K562 (cell line): ENCODE data around the gene XPR1.

ENCODE experiments used
- EP300 ChIP-seq: IDR thresholded peaks from 2 replicates; pipeline ENCODE4 v1.6.1; 2012; ENCODE audit warnings: low read length, improper control_type of control experiment
- ETV1 ChIP-seq: fragments of 450-650 bp; conservative IDR thresholded peaks from 2 replicates; pipeline ENCODE4 v1.6.1; 2016; ENCODE audit warnings: missing genetic modification characterization, control low read depth, low read depth, missing compliant biosample characterization
- HMG20B ChIP-seq: fragments of 250-450 bp; sonication (Bioruptor Pico); IDR thresholded peaks from 2 replicates; pipeline ENCODE4 v1.5.0; 2021; ENCODE audit warnings: mild to moderate bottlenecking
- POLR2A ChIP-seq: fragments of 450-650 bp; conservative IDR thresholded peaks from 2 replicates; pipeline ENCODE4 v1.6.1; 2016
- SIN3A ChIP-seq, 2 experiments: fragments of 150-350 bp in 1 of 2; IDR thresholded peaks; 2 replicates each; pipeline ENCODE4 v1.6.1; 2011 to 2016; ENCODE audit warnings: borderline replicate concordance in 2 of 2, low read depth in 2 of 2, low read length in 2 of 2, mild to moderate bottlenecking in 2 of 2, moderate library complexity in 2 of 2; ENCODE audit not compliant: control insufficient read depth in 1 of 2
- SMC3 ChIP-seq: conservative IDR thresholded peaks from 2 replicates; pipeline ENCODE4 v1.6.1; 2011; ENCODE audit warnings: low read depth, low read length, improper control_type of control experiment; ENCODE audit not compliant: insufficient read depth

DNA sequence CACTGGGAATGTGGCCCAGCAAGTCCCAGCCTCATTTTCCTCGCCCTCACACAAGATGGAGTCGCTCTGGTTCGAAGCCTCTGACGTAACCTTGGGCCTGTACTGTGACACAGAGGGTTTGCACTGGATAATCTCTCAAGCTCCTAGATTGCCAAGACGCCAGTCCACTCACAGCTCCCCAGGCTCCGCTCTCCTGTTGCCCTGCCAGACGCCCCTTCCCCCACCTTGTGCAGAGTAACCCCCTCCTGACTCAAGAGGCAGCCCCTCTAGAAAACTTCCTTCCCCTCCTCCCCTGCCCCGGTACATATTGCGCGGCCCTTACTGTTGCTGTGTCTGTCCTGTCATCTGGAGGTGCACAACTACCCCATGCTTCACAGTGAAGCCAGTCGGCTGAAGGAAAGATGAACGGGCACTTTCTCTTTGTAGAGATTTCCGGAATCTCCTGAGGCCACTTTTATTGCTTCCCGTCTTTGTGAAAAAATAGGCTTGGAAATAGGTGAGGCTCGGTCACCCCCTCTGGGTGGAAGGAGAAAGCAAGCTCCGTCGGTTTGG, 279.9 kb downstream of the XPR1 start:
- TF ChIP-seq POLR2A (no peak), SIN3A (IDR thresholded peaks at IDR 0.05; ENCODE audit: borderline replicate concordance in 2 of 2, control insufficient read depth in 1 of 2, low read depth in 2 of 2, low read length in 2 of 2) (no peak), EP300 (no peak), HMG20B (CRISPR knock-in tag) (no peak), ETV1 (tag) (no peak), SMC3 (no peak)
